Cardiac fibroblast (primary cell): ENCODE data around the gene GPR161.

Experiments
- DNase-seq, 2 donors: peaks; one replicate each; pipeline versions ENCODE4 v3.0.0 to v3.0.0-alpha.2; 2010; ENCODE audit warnings: low read depth in 2 of 2
- H3K4me3 ChIP-seq, 2 donors: replicated peaks in 1 of 2; 1 replicate in 1 of 2; 2 replicates in 1 of 2; pipeline ENCODE4 v1.5.1; 2011; ENCODE audit warnings: low read depth in 2 of 2, low read length in 2 of 2, mild to moderate bottlenecking in 2 of 2, moderate library complexity in 1 of 2
- TF ChIP-seq, protein P1 (sequence below): IDR thresholded peaks from one replicate; pipeline ENCODE4 v1.5.1; 2011; ENCODE audit warnings: low read depth, mild to moderate bottlenecking, low read length, inconsistent platforms

Gene GPR161

DNA sequence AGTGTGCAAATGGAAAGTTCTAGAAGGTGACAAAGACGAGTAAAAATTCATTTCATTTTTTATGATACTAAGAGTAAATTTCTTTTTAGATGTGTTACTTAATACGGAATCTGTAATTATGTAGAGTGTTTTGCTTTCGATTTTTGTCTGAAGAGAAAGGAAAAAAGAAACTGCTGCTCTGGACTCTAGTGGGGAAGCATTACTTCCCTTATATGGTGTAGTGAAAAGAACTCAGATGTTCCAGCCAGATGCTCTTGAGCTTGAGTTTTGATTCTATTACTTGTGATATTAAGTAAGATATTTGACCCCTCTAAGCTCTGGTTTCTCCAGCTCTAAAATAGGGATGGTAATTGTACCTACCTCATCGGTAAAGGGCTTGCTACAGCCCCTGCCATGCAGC, 12.2 kb upstream of the GPR161 start:
- TF ChIP-seq, protein P1, sequence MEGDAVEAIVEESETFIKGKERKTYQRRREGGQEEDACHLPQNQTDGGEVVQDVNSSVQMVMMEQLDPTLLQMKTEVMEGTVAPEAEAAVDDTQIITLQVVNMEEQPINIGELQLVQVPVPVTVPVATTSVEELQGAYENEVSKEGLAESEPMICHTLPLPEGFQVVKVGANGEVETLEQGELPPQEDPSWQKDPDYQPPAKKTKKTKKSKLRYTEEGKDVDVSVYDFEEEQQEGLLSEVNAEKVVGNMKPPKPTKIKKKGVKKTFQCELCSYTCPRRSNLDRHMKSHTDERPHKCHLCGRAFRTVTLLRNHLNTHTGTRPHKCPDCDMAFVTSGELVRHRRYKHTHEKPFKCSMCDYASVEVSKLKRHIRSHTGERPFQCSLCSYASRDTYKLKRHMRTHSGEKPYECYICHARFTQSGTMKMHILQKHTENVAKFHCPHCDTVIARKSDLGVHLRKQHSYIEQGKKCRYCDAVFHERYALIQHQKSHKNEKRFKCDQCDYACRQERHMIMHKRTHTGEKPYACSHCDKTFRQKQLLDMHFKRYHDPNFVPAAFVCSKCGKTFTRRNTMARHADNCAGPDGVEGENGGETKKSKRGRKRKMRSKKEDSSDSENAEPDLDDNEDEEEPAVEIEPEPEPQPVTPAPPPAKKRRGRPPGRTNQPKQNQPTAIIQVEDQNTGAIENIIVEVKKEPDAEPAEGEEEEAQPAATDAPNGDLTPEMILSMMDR: no peak
- no peak overlapping the region for H3K4me3 ChIP-seq
- DNase-seq: no peak

DNA sequence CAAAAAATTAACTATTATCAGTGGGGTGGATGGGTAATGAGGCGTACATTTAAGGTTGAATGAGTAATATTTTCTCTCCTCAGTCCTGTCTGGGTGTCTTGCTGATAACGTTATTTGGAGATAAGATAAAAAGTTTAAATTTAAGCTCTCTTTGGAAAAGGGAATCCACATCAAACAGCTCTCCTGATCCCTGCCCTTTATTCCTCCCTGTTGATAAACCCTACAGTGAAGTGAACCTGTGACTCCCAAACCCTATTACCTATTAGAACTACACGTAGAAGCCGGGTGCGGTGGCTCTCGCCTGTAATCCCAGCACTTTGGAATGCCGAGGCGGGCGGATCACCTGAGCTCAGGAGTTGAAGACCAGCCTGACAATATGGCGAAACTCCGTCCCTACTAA, 9.9 kb upstream of the GPR161 start:
- H3K4me3 ChIP-seq: no peak overlapping the region
- TF ChIP-seq, protein P1: no peak
- DNase-seq: no peak

DNA sequence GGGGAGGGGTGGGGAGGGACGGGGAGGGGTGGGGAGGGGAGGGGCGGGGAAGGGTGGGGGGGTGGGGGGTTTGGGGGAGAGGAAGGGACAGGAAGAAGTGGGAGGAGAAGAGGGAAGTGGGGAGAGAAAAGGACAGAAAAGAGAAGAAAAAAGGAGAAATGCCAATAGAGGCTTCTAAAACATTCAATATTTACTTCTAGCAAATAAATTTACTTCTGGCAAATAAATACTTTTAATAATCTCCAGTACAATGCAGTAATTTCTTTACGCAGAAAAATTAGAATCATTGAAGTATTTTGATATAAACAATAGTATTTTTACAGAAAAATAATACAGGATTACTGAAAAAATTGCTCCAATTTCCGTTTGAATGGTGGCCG, 9.4 kb upstream of the GPR161 start:
- DNase-seq: no peak
- TF ChIP-seq, protein P1: no peak
- no peak overlapping the region for H3K4me3 ChIP-seq

DNA sequence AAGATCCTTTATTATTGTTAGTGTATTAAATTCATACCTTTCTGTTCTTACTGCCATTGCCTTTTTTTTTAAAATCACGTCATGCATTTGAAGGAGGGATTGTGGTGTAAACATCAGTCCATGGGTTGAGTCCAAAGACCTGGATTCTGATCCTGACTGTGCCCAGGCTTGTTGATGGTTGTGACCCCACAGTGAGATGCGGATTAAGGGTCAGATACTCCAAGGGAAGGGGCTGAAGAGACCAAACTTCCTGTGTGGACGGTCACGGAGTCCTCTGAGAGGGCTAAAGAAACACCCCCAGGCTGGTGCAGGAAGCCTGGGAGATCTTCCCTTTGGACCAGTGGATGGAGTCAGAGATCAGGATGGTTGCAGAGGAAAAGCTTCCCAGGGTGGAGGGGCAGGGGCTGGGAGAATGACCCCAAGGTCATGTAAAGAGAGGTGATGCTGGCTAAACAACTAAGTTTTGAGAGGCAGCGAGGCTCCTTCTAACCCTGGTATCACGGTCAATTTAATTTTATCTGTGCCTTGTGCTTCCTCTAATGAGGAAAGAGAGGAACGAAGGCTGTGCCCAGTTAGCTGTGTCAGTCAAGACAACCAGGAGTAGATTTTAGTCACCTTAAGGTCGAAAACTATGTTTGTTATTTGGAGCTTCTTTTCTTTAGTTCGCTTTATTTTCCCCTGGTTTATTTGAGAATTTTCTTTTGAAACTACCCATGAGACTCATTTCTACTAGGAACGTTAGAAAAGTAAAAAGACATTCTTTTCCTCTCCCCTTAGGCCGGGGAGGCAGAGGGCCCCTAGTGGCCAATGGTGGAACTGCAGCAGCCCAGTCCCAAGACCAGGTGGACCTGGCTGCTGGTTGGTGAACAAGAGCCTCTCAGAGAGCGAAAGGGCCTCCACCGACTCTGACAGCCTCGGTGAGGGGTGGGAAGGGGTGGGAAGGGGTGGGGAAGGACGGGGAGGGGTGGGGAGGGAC, 8.7 kb upstream of the GPR161 start:
- DNase-seq: peak; percentile 88 to 90
- TF ChIP-seq, protein P1: peak; percentile 100
- H3K4me3 ChIP-seq: no peak overlapping the region

DNA sequence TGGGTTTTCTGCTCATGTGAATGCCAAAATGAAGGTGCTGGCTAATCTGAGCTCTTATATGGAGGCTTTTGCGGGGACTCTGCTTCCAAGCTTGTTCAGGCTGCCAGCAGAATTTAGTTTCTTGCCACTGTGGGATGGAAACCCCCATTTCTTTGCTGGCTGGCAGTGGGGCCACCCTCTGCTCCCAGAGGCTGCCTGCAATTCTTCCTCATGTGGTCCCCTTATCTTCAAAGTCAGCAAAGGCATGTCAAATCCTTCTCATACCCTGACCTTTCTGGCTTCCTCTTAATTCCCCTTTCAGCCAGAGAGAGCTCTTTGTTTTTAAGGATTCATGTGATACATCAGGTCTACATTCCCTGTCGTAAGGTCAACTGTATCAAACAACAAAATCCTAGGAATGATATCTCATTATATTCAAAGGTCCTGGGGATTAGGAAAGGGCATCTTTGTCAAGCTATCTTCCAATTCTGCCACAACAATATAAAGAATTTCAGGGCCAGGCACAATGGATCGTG, 5.2 kb upstream of the GPR161 start:
- H3K4me3 ChIP-seq: no peak overlapping the region
- no peak for DNase-seq
- TF ChIP-seq, protein P1: no peak

DNA sequence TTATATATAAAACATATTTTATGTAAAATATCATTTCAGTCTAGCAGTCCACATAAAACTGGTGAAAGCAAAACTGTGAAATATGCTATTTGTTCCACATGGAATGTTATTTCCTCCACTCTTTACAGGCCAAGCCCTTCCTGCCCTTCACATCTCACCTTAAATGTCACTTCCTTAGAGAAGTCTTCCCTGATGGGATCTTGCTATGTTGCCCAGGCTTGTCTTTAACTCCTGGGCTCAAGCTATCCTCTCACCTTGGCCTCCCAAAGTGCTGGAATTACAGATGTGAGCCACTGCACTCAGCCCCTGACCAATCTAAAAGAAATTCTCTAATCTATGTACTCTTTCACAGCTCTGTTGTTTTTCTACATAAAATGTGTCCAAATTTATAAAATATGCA, 2.3 kb upstream of the GPR161 start:
- DNase-seq: no peak
- TF ChIP-seq, protein P1: no peak
- no peak overlapping the region for H3K4me3 ChIP-seq
